Heart left ventricle (tissue), 16 donors: Measurements from ENCODE around the gene IL4R. TPM values are rescaled to one million over a fixed set of nuclear protein-coding genes. Genes with fewer than 3 reads are reported as not detected.
"Not testable (repeated sequence)": the region's sequence is repeated elsewhere in the genome, so short reads cannot be mapped to it uniquely, and the experiment has no call there.

Experiments used
- ATAC-seq, 4 donors: fragments of 200-7000 bp; cut with Tn5 transposase; one replicate each; pipeline ENCODE4 v1.9.1; 2020 to 2022; ENCODE audit warnings: moderate library complexity in 4 of 4, mild to moderate bottlenecking in 3 of 4, moderate number of reproducible peaks in 1 of 4
- DNase-seq, 5 donors: peaks; one replicate each; pipeline ENCODE4 v3.0.0-alpha.2; 2020
- H3K27ac ChIP-seq, 12 donors: fragments of 200-600 bp; sonication (generic) in 4 of 12; one replicate each; pipeline versions ENCODE4 v1.5.0 to v1.8.0; 2016 to 2022; ENCODE audit warnings: mild to moderate bottlenecking in 2 of 12
- H3K27me3 ChIP-seq, 9 donors: fragments of 200-600 bp; sonication (generic) in 2 of 9; one replicate each; pipeline versions ENCODE4 v1.5.1 to v1.8.0; 2016 to 2022; ENCODE audit warnings: mild to moderate bottlenecking in 3 of 9
- H3K36me3 ChIP-seq, 9 donors: fragments of 200-600 bp; sonication (generic) in 2 of 9; one replicate each; pipeline versions ENCODE4 v1.5.0 to v1.8.0; 2018 to 2022; ENCODE audit warnings: mild to moderate bottlenecking in 2 of 9
- H3K4me1 ChIP-seq, 12 donors: fragments of 200-600 bp; sonication (generic) in 4 of 12; one replicate each; pipeline versions ENCODE4 v1.5.0 to v1.8.0; 2016 to 2022; ENCODE audit warnings: mild to moderate bottlenecking in 3 of 12
- H3K4me3 ChIP-seq, 12 donors: fragments of 200-600 bp; sonication (generic) in 4 of 12; one replicate each; pipeline versions ENCODE4 v1.5.0 to v1.8.0; 2017 to 2022; ENCODE audit warnings: mild to moderate bottlenecking in 9 of 12, moderate library complexity in 4 of 12
- H3K9me3 ChIP-seq, 12 donors: fragments of 200-600 bp; sonication (generic) in 4 of 12; one replicate each; pipeline versions ENCODE4 v1.5.0 to v1.8.0; 2016 to 2022; ENCODE audit warnings: mild to moderate bottlenecking in 1 of 12
- POLR2A ChIP-seq, 2 donors: fragments of 450-650 bp; IDR thresholded peaks; one replicate each; pipeline ENCODE4 v1.6.1; 2017; ENCODE audit warnings: antibody characterized with exemption in 2 of 2, mild to moderate bottlenecking in 2 of 2, moderate library complexity in 2 of 2
- WGBS, 4 donors: extraction: QIAGEN DNeasy Blood & Tissue Kit in 2 of 4; methylation state at CpG; one replicate each; pipeline versions ENCODE4 v1.1.5 to v1.1.7; 2013 to 2018; 5-methylcytosine and 5-hydroxymethylcytosine counted together
- intact Hi-C, 10 donors: fragments of 100-400 bp; cut with DNase I; formaldehyde crosslinking; loops; one replicate each; pipeline versions ENCODE4 v1.11.1 to v1.14.2; 2022
- polyA plus RNA-seq, 2 donors: library from polyadenylated mRNA; stranded (reverse); fragments of 200-250 nt; gene quantifications; one replicate each; pipeline ENCODE4 v1.2.3, GENCODE V29; 2013
- total RNA-seq, 9 donors: library from RNA; depleted of rRNA in 2 of 9; stranded (reverse); fragments of >200 nt in 2 of 9; fragmentation: NEBNext Ultra II Directional in 3 of 9; extraction: Animal tissue kit (Norgen Biotek cat#: 25700) in 3 of 9; gene quantifications; one replicate each; pipeline versions ENCODE4 v1.1.0 to v1.2.4, GENCODE V29; 2016 to 2023
- TF ChIP-seq, protein P1 (sequence below), 12 donors: fragments of 200-600 bp; sonication (generic) in 4 of 12; IDR thresholded peaks; one replicate each; pipeline versions ENCODE4 v1.5.0 to v1.8.0; 2018 to 2022; ENCODE audit warnings: antibody characterized with exemption in 12 of 12, mild to moderate bottlenecking in 5 of 12
- donor health status: ischemic (EF 13 %, LVEDD 7.1; RV severe dilation, severe dysfunction).
- donor health status: healthy with polysubstance abuse.
- donor health status: DM: no; HTN: yes; CAD: no.
- donor health status: DM: no; HTN: no; CAD: no.
- donor health status: ischemic (EF 25% LVEDD 6.9; RV normal size, moderate dysfunction).
- donor health status: ischemic (EF 25% LVEDD 5.7; RV mildly dilated, moderate dysfunction).
- donor health status: healthy.
- donor health status: DM: yes; HTN: yes; CAD: no.
- donor health status: ischemic (EF 35%, LVEDD 5.7; RV mildly dilated, moderate dysfunction).
- donor health status: nonischemic (EF 11% LVEDD 7.7; RV severe dilation, severe dysfunction).
- donor health status: DM: yes; HTN: yes; CAD: no.
- donor health status: PGD.
- donor health status: ischemic (EF 29% LVEDD 5.4; RV normal size, mild dysfunction).
- donor health status: nonischemic (EF 23%, LVEDD 6.1; RV moderate dilation, normal function).

Gene IL4R
- total and polyA plus RNA-seq, 11 donors = 5.8 to 47.4 (median 8.2) TPM

DNA sequence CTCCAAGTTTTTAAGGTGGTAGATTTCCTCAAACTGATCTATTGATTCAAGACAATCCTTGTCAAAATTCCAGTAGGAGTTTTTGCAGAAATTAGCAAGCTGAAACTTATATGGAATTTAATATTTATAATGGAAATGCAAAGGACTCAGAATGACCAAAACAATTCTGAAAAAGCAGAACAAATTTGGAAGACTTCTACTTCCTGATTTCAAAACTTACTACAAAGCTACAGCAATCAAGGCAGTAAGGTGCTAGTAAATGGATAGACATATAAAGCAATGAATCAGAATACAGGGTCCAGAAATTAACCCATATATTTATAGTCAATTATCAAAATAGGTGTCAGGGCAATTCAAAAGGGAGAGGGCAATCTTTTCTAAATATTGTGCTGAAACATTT is 76.4 kb downstream of the IL4R start:
- H3K9me3 ChIP-seq = peaks cover 0 to 33% (median 16%) of the 10 kb centered on the region in 12 donors
- H3K27me3 ChIP-seq = peaks cover 0 to 5% (median 0%) of the 10 kb centered on the region in 9 donors
- H3K36me3 ChIP-seq = no peaks in the 10 kb centered on the region
- ATAC-seq = no peak
- H3K4me3 ChIP-seq = no peak overlapping the region
- intact Hi-C loops = no loop called here
- peak overlapping the region in 1 of 12 donors; percentile 76 for H3K27ac ChIP-seq
- TF ChIP-seq, protein P1, sequence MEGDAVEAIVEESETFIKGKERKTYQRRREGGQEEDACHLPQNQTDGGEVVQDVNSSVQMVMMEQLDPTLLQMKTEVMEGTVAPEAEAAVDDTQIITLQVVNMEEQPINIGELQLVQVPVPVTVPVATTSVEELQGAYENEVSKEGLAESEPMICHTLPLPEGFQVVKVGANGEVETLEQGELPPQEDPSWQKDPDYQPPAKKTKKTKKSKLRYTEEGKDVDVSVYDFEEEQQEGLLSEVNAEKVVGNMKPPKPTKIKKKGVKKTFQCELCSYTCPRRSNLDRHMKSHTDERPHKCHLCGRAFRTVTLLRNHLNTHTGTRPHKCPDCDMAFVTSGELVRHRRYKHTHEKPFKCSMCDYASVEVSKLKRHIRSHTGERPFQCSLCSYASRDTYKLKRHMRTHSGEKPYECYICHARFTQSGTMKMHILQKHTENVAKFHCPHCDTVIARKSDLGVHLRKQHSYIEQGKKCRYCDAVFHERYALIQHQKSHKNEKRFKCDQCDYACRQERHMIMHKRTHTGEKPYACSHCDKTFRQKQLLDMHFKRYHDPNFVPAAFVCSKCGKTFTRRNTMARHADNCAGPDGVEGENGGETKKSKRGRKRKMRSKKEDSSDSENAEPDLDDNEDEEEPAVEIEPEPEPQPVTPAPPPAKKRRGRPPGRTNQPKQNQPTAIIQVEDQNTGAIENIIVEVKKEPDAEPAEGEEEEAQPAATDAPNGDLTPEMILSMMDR (IDR thresholded peaks at IDR 0.05) = no peak
- no peak for TF ChIP-seq POLR2A (IDR thresholded peaks at IDR 0.05)
- DNase-seq = no peak
- peaks cover 0 to 25% (median 0%) of the 10 kb centered on the region in 12 donors for H3K4me1 ChIP-seq

DNA sequence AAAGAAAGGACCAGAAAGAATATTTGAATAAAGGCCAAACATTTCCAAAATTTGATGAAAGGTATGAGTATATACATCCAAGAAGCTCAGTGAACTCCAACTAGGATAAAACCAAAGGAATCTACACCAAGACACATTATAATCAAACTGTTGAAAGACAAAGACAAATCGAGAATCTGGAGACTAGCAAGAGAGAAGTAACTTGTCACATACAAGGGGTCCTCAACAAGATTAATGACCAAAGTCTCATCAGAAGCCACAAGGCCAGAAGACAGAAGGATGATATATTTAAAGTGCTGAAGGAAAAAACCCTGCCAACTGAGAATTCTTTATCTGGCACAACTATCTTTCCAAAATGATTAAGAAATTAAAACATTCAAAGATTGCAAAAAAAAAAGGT is 78.9 kb downstream of the IL4R start:
- Histone ChIP-seq H3K27ac (no peak overlapping the region), H3K9me3 (peaks cover 0 to 50% (median 18%) of the 10 kb centered on the region in 12 donors), H3K27me3 (peaks cover 0 to 5% (median 0%) of the 10 kb centered on the region in 9 donors), H3K36me3 (no peaks in the 10 kb centered on the region), H3K4me1 (peaks cover 0 to 20% (median 0%) of the 10 kb centered on the region in 12 donors), H3K4me3 (no peak overlapping the region)
- ATAC-seq (no peak), DNase-seq (no peak)
- WGBS, 4 donors = 62 to 84% (median 71%) methylated on average over 1 of the region's 1 CpG
- TF ChIP-seq, protein P1 (IDR thresholded peaks at IDR 0.05) = no peak
- TF ChIP-seq POLR2A (IDR thresholded peaks at IDR 0.05) = no peak
- intact Hi-C loops = no loop called here

DNA sequence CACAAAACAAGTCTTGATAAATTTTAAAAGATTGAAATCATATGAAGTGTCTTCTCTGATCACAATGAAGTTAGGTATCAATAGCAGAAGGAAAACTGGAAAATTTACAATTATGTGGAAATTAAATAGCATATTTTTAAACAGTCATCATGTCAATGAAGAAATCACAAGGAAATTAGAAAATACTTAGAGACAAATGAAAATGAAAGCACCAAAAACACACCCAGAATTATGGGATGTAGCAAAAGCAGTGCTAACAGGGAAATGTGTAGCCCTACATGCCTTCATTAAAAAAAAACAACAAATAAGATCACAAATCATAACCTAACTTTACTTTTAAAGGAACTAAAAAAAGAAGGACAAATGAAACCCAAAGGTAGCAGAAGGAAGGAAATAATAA is 80.7 kb downstream of the IL4R start:
- Histone ChIP-seq H3K4me1 (peaks cover 0 to 22% (median 0%) of the 10 kb centered on the region in 12 donors), H3K27me3 (no peaks in the 10 kb centered on the region), H3K36me3 (no peaks in the 10 kb centered on the region), H3K27ac (no peak overlapping the region), H3K4me3 (no peak overlapping the region), H3K9me3 (peaks cover 0 to 50% (median 18%) of the 10 kb centered on the region in 12 donors)
- intact Hi-C loops = no loop called here
- TF ChIP-seq, protein P1 (IDR thresholded peaks at IDR 0.05) = no peak
- TF ChIP-seq POLR2A (IDR thresholded peaks at IDR 0.05) = no peak
- ATAC-seq = no peak
- no peak for DNase-seq

DNA sequence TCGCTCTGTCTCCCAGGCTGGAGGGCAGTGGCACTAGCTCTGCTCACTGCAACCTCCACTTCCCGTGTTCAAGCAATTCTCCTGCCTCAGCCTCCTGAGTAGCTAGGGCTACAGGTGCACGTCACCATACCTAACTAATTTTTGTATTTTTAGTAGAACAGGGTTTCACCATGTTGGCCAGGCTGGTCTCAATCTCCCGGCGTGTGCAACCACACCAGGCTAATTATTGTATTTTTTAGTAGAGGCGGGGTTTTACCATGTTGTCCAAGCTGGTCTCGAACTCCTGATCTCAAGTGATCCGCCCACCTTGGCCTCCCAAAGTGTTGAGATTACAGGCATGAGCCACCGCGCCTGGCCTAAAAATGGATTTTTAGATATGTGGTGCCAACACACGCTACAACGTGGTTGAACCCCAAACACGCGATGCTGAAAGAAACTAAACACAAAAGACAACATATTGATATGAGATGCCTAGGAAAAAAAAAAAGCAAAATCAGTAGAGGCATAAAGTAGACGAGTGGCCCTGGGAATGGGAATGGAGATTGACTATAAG is 84.6 kb downstream of the IL4R start:
- H3K36me3 ChIP-seq, DNase-seq, H3K4me3 ChIP-seq, intact Hi-C loops, ATAC-seq, H3K27ac ChIP-seq: not testable (repeated sequence)
- peaks cover 0 to 46% (median 11%) of the 10 kb centered on the region in 12 donors for H3K4me1 ChIP-seq
- WGBS, 4 donors = 83 to 88% (median 86%) methylated on average over 15 of the region's 15 CpGs
- peaks cover 0 to 34% (median 13%) of the 10 kb centered on the region in 12 donors for H3K9me3 ChIP-seq
- peaks cover 0 to 13% (median 0%) of the 10 kb centered on the region in 9 donors for H3K27me3 ChIP-seq
